Lung (tissue), 12 donors: ENCODE measurements around the gene ADORA1. TPM values are rescaled to one million over a fixed set of nuclear protein-coding genes. Genes with fewer than 3 reads are reported as not detected.

Experiments
- ATAC-seq: fragments of 200-7000 bp; cut with Tn5 transposase; one replicate; pipeline ENCODE4 v1.9.1; 2020; ENCODE audit warnings: moderate number of reproducible peaks; ENCODE audit not compliant: insufficient read depth, low FRiP score
- DNase-seq, 3 donors: peaks; one replicate each; pipeline ENCODE4 v3.0.0-alpha.2; 2013 to 2017
- H3K27ac ChIP-seq, 2 donors: one replicate each; pipeline ENCODE4 v1.5.1; 2013; ENCODE audit warnings: mild to moderate bottlenecking in 2 of 2, moderate library complexity in 2 of 2, control low read depth in 1 of 2, inconsistent platforms in 1 of 2, low read depth in 1 of 2, low read length in 1 of 2
- H3K27me3 ChIP-seq, 3 donors: one replicate each; pipeline ENCODE4 v1.5.1; 2013; ENCODE audit warnings: low read length in 2 of 3; ENCODE audit not compliant: control insufficient read depth in 3 of 3, insufficient read depth in 3 of 3
- H3K36me3 ChIP-seq, 4 donors: one replicate each; pipeline ENCODE4 v1.5.1; 2013; ENCODE audit warnings: low read length in 4 of 4, mild to moderate bottlenecking in 1 of 4, moderate library complexity in 1 of 4; ENCODE audit not compliant: control insufficient read depth in 4 of 4, insufficient read depth in 4 of 4
- H3K4me1 ChIP-seq, 5 donors: one replicate each; pipeline ENCODE4 v1.5.1; 2013; ENCODE audit warnings: low read length in 5 of 5, mild to moderate bottlenecking in 2 of 5, moderate library complexity in 1 of 5; ENCODE audit not compliant: control insufficient read depth in 5 of 5, insufficient read depth in 5 of 5
- H3K4me3 ChIP-seq: one replicate; pipeline ENCODE4 v1.5.1; 2013; ENCODE audit warnings: mild to moderate bottlenecking, control low read depth, moderate library complexity
- H3K9ac ChIP-seq, 2 donors: one replicate each; pipeline ENCODE4 v1.5.1; 2013; ENCODE audit warnings: low read length in 2 of 2, control low read depth in 1 of 2; ENCODE audit not compliant: insufficient read depth in 1 of 2
- H3K9me3 ChIP-seq, 4 donors: one replicate each; pipeline ENCODE4 v1.5.1; 2013; ENCODE audit warnings: low read length in 3 of 4, mild to moderate bottlenecking in 1 of 4, moderate library complexity in 1 of 4; ENCODE audit not compliant: control insufficient read depth in 4 of 4, insufficient read depth in 3 of 4
- WGBS, 2 donors: extraction: QIAGEN DNeasy Blood & Tissue Kit; methylation state at CpG; one replicate each; pipeline ENCODE4 v1.1.7; 2013; 5-methylcytosine and 5-hydroxymethylcytosine counted together
- polyA plus RNA-seq, 2 donors: library from polyadenylated mRNA; stranded (reverse); fragments of 200-250 nt; gene quantifications; one replicate each; pipeline ENCODE4 v1.2.1, GENCODE V29; 2013
- total RNA-seq, 2 donors: library from RNA; depleted of rRNA in 1 of 2; stranded (reverse); fragments of >200 nt in 1 of 2; gene quantifications; one replicate each; pipeline ENCODE4 v1.2.1, GENCODE V29; 2014 to 2021
- TF ChIP-seq, protein P1 (sequence below): IDR thresholded peaks from 2 replicates; pipeline ENCODE4 v1.5.1; 2012; ENCODE audit warnings: mild to moderate bottlenecking; ENCODE audit errors: control extremely low read depth, extremely low read depth
- donor health status: control.
- donor health status: control.
- donor health status: Bipolar disorder and iron deficiency.
- donor health status: healthy.
- donor health status: DM: yes; HTN: yes; CAD: no.

ADORA1 gene
- total and polyA plus RNA-seq, 4 donors: 0.57 to 2.3 (median 0.79) TPM

DNA sequence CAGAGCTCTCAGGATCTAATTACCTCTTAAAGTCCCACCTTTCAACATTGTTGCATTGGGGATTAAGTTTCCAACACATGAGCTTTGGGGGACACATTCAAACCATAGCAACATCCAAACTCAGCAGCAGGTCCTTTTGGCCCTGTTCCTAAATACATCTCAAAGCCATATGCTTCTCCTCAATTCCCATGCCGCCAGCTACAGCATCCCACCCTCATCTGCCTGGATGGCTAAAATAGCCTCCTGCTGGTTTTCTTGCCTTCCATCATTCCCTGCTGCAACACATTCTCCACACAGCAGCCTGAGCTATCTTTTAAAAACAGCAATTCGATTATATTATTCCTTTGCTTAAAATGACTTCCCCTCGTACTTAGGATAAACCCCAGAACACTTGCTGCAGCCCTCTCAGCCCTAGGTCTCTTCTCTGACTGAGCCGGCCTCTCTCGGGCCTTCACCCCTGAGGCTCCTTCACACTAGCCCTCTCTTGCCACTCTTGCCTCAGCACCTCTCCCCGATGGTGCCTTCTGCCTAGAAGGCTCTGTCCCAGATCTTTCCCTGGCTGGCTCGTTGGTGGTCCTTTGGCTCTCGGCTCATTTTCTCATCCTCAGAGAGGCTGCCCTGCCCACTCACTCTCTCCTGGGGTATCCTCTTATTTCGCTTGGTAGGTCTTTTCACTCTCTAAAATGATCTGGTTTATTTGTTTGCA, 31.6 kb downstream of the ADORA1 start:
- WGBS, 2 donors: 93 to 94% methylated on average over 9 of the region's 9 CpGs
- Histone ChIP-seq H3K9me3 (no peaks in the 10 kb centered on the region), H3K27me3 (no peaks in the 10 kb centered on the region), H3K27ac (no peak overlapping the region), H3K9ac (no peak overlapping the region), H3K36me3 (no peaks in the 10 kb centered on the region), H3K4me3 (no peak overlapping the region), H3K4me1 (peaks cover 0 to 5% (median 0%) of the 10 kb centered on the region in 5 donors)
- no peak for ATAC-seq
- TF ChIP-seq, protein P1, sequence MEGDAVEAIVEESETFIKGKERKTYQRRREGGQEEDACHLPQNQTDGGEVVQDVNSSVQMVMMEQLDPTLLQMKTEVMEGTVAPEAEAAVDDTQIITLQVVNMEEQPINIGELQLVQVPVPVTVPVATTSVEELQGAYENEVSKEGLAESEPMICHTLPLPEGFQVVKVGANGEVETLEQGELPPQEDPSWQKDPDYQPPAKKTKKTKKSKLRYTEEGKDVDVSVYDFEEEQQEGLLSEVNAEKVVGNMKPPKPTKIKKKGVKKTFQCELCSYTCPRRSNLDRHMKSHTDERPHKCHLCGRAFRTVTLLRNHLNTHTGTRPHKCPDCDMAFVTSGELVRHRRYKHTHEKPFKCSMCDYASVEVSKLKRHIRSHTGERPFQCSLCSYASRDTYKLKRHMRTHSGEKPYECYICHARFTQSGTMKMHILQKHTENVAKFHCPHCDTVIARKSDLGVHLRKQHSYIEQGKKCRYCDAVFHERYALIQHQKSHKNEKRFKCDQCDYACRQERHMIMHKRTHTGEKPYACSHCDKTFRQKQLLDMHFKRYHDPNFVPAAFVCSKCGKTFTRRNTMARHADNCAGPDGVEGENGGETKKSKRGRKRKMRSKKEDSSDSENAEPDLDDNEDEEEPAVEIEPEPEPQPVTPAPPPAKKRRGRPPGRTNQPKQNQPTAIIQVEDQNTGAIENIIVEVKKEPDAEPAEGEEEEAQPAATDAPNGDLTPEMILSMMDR: no peak
- no peak for DNase-seq

DNA sequence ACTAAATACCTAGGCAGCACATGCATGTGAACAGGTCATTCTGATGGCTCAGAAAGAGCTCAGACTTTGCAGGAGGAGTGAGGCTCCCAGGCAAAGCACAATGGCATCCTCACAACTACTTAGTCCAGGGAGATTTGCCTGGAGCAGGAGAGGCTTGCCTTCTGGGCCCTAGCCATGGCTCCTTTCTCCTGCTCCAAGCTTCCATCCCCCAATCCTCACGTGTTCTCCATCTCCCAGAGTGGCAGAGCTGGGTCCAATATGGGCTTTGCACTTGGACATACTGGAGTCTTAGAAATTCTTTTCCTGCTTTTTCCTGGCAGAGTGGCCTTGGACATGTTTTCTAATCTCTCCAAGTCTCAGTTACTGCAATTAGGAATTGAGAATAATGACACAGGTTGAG, 32.3 kb downstream of the ADORA1 start:
- peaks cover 0 to 3% (median 0%) of the 10 kb centered on the region in 3 donors for H3K27me3 ChIP-seq
- no peak for ATAC-seq
- TF ChIP-seq, protein P1: no peak

DNA sequence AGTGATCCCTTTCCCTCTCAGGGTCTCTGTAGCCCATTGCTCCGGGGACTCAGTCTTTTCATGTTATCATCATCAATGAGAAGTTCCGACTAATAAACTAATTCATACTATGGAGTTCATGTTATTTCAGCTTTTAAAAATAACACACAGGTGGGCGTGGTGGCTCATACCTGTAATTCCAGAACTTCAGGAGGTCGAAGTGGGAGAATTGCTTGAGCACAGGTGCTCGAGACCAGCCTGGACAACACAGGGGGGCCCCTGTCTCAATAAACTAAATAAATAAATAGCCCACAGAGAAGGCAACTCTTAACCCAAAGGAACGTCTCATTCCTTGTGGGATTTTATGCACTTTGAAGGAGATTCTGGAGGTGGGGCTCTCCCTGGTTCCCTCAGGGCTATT, 33.6 kb downstream of the ADORA1 start:
- TF ChIP-seq, protein P1: no peak
- Histone ChIP-seq H3K27me3 (peaks cover 0 to 3% (median 0%) of the 10 kb centered on the region in 3 donors), H3K27ac (no peak overlapping the region), H3K9me3 (peaks cover 0 to 1% (median 0%) of the 10 kb centered on the region in 4 donors), H3K9ac (no peak overlapping the region), H3K4me1 (no peaks in the 10 kb centered on the region), H3K36me3 (no peaks in the 10 kb centered on the region), H3K4me3 (no peak overlapping the region)
- WGBS, 2 donors: 62 to 77% methylated on average over 6 of the region's 6 CpGs
- DNase-seq (no peak), ATAC-seq (no peak)

More for the DNA sequence above, 32.3 kb downstream of the ADORA1 start:
- Histone ChIP-seq H3K9me3 (no peaks in the 10 kb centered on the region), H3K27ac (no peak overlapping the region), H3K4me1 (no peaks in the 10 kb centered on the region), H3K4me3 (no peak overlapping the region), H3K36me3 (no peaks in the 10 kb centered on the region), H3K9ac (no peak overlapping the region)
- no peak for DNase-seq
- 76 to 82% methylated on average over 1 of the region's 1 CpG for WGBS, 2 donors
